Measurements from ENCODE around the gene RAB28. TPM values are rescaled to one million over a fixed set of nuclear protein-coding genes. Genes with fewer than 3 reads are reported as not detected.

Gene RAB28
- total and polyA plus RNA-seq, 2 experiments from 2014 or later = 15.3 to 23.9 TPM

DNA sequence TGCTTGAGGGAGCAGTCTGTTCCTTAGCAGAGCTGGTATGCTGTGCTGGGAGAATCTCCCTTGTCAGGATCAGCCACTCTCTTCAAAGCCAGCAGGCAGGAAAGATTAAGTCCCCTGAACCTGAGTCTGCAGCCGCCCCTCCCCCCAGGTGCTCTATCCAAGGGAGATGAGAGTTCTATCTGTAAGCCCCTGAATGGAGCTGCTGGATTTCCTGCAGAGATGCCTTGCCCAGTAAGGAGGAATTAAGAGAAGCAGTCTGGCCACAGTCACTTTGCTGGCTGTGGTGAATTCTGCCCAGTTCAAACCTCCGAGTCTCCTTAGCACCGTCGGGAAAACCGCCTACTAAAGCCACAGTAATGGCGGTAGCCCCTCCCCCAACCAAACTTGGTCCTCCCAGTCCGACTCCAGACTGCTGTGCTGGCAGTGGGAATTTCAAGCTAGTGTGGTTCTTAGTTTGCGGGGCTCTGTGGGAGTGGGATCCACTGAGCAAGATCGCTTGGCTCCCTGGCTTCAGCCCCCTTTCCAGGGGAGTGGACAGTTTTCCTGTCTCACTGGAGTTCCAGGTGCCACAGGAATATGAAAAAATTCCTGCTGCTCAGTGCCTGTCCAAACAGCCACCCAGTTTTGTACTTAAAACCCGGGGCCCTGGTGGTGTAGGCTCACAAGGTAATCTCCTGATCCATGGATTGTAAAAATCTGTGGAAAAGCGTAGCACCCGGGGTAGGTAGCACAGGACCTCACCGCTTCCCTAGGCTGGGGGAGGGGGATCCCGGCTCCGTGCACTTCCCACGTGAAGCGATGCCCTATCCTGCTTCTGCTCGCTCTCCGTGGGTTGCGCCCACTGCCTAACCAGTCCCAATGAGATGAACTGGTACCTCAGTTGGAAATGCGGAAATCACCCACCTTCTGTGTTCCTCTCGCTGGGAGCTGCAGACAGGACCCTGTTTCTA lies 38.0 kb downstream of the RAB28 start:
- Histone ChIP-seq H3F3A (replicated peaks; ENCODE audit: low read depth) (no peaks in the 10 kb centered on the region), H3K27me3 (ENCODE audit: insufficient read depth) (no peaks in the 10 kb centered on the region), H3K36me3 (ENCODE audit: insufficient read depth) (no peaks in the 10 kb centered on the region), H3K4me3 (peak overlapping the region; percentile 83), H3K79me2 (replicated peaks; ENCODE audit: insufficient read depth) (no peaks in the 10 kb centered on the region), H4K20me1 (replicated peaks; ENCODE audit: insufficient read depth) (no peaks in the 10 kb centered on the region), H3K4me2 (peak overlapping the region; percentile 91), H3K4me1 (ENCODE audit: insufficient read depth) (peaks cover 22% of the 10 kb centered on the region), H3K9me2 (ENCODE audit: insufficient read depth) (no peaks in the 10 kb centered on the region), H3K27ac (ENCODE audit: low read depth) (peak overlapping the region; percentile 67; the same call in 1 of the 2 replicates), H2AFZ (peak overlapping the region; percentile 92)
- Mint-ChIP-seq H3K27ac (peak overlapping the region; percentile 85), H3K9me3 (peaks cover 2% of the 10 kb centered on the region; the same call in 1 of the 3 replicates), H3K4me3 (peak overlapping the region; percentile 88), H3K36me3 (ENCODE audit: low read depth) (peaks cover 10% of the 10 kb centered on the region; the same call in 1 of the 3 replicates), H3K27me3 (ENCODE audit: insufficient read depth, low read depth, poor library complexity) (peaks cover 5% of the 10 kb centered on the region), H3K4me1 (peaks cover 33% of the 10 kb centered on the region)
- DNase-seq (ENCODE audit: low spot score) (peak; percentile 87), ATAC-seq (peak; percentile 91)
- TF ChIP-seq, protein P1, sequence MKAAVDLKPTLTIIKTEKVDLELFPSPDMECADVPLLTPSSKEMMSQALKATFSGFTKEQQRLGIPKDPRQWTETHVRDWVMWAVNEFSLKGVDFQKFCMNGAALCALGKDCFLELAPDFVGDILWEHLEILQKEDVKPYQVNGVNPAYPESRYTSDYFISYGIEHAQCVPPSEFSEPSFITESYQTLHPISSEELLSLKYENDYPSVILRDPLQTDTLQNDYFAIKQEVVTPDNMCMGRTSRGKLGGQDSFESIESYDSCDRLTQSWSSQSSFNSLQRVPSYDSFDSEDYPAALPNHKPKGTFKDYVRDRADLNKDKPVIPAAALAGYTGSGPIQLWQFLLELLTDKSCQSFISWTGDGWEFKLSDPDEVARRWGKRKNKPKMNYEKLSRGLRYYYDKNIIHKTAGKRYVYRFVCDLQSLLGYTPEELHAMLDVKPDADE (IDR thresholded peaks at IDR 0.05) = no peak
- TF ChIP-seq ZNF114 (CRISPR knock-in tag; IDR thresholded peaks at IDR 0.05) (no peak), EZH2phosphoT487 (IDR thresholded peaks at IDR 0.05; ENCODE audit: unreplicated experiment) (no peak)

DNA sequence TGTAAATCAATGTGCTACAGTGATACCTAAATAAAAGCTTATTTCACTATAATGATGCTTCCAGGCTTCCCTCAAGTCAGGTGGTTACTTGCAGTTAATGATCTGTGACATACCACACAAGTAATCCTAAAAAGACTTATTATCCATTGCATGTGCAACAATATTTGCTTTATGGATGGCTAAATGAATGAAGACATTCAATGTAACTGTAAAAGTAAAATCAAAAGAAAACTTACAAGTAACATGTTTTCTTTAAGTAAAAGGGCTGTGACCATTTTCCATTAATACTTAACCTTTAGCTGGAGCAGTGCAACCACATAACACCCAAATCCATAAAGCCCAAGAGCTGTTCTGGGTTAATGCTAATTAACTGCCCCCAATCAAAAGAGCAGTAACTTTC lies 42.6 kb downstream of the RAB28 start:
- Histone ChIP-seq H3K4me1 (ENCODE audit: insufficient read depth) (peaks cover 5% of the 10 kb centered on the region; the same call in 1 of the 2 replicates), H3K4me3 (no peak overlapping the region), H2AFZ (no peak overlapping the region), H3K4me2 (no peak overlapping the region), H3F3A (replicated peaks; ENCODE audit: low read depth) (no peaks in the 10 kb centered on the region), H3K79me2 (replicated peaks; ENCODE audit: insufficient read depth) (peaks cover 4% of the 10 kb centered on the region), H3K36me3 (ENCODE audit: insufficient read depth) (no peaks in the 10 kb centered on the region), H4K20me1 (replicated peaks; ENCODE audit: insufficient read depth) (no peaks in the 10 kb centered on the region), H3K9me2 (ENCODE audit: insufficient read depth) (no peaks in the 10 kb centered on the region), H3K27me3 (ENCODE audit: insufficient read depth) (no peaks in the 10 kb centered on the region), H3K27ac (ENCODE audit: low read depth) (no peak overlapping the region)
- no peak for DNase-seq (ENCODE audit: low spot score)
- peaks cover 31% of the 10 kb centered on the region; the same call in 2 of the 3 replicates for H3K36me3 Mint-ChIP-seq (ENCODE audit: low read depth)
- no peak overlapping the region for H3K4me3 Mint-ChIP-seq
- H3K9me3 Mint-ChIP-seq = peaks cover 12% of the 10 kb centered on the region; the same call in 1 of the 3 replicates
- ATAC-seq = no peak
- no peak overlapping the region for H3K27ac Mint-ChIP-seq
- TF ChIP-seq, protein P1 (IDR thresholded peaks at IDR 0.05) = no peak
- no peak for TF ChIP-seq ZNF114 (CRISPR knock-in tag; IDR thresholded peaks at IDR 0.05)
- no peak for TF ChIP-seq NANOG (IDR thresholded peaks at IDR 0.05; ENCODE audit: borderline replicate concordance)
- TF ChIP-seq POLR2AphosphoS5 (IDR thresholded peaks at IDR 0.05; ENCODE audit: low read depth) = no peak
- no peak for TF ChIP-seq EZH2phosphoT487 (IDR thresholded peaks at IDR 0.05; ENCODE audit: unreplicated experiment)
- no peak for TF ChIP-seq STAT1 (IDR thresholded peaks at IDR 0.05; ENCODE audit: unreplicated experiment)
- no peak for TF ChIP-seq EZH2 (IDR thresholded peaks at IDR 0.05; ENCODE audit: low read depth, unreplicated experiment)
- TF ChIP-seq ZNF331 (CRISPR knock-in tag; IDR thresholded peaks at IDR 0.05; ENCODE audit: low read depth) = no peak
- no peak for TF ChIP-seq JUNB (IDR thresholded peaks at IDR 0.05; ENCODE audit: unreplicated experiment)
- TF ChIP-seq, protein P2, sequence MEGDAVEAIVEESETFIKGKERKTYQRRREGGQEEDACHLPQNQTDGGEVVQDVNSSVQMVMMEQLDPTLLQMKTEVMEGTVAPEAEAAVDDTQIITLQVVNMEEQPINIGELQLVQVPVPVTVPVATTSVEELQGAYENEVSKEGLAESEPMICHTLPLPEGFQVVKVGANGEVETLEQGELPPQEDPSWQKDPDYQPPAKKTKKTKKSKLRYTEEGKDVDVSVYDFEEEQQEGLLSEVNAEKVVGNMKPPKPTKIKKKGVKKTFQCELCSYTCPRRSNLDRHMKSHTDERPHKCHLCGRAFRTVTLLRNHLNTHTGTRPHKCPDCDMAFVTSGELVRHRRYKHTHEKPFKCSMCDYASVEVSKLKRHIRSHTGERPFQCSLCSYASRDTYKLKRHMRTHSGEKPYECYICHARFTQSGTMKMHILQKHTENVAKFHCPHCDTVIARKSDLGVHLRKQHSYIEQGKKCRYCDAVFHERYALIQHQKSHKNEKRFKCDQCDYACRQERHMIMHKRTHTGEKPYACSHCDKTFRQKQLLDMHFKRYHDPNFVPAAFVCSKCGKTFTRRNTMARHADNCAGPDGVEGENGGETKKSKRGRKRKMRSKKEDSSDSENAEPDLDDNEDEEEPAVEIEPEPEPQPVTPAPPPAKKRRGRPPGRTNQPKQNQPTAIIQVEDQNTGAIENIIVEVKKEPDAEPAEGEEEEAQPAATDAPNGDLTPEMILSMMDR (conservative IDR thresholded peaks at IDR 0.05; ENCODE audit: low read depth in 2 of 2) = no peak
- peaks cover under 1% of the 10 kb centered on the region for H3K27me3 Mint-ChIP-seq (ENCODE audit: insufficient read depth, low read depth, poor library complexity)
- peaks cover 11% of the 10 kb centered on the region for H3K4me1 Mint-ChIP-seq
